Mucosa of stomach (tissue), 1 donor: ENCODE results near the gene CCDC85A.

Experiments
- H3K27me3 ChIP-seq: one replicate; pipeline ENCODE4 v1.7.0; 2013; ENCODE audit warnings: mild to moderate bottlenecking, low read length; ENCODE audit not compliant: control insufficient read depth, insufficient read depth
- H3K36me3 ChIP-seq: one replicate; pipeline ENCODE4 v1.7.0; 2013; ENCODE audit warnings: low read length; ENCODE audit not compliant: control insufficient read depth, insufficient read depth
- H3K4me1 ChIP-seq: one replicate; pipeline ENCODE4 v1.7.0; 2013; ENCODE audit warnings: mild to moderate bottlenecking, low read length; ENCODE audit not compliant: control insufficient read depth, insufficient read depth
- H3K4me3 ChIP-seq: one replicate; pipeline ENCODE4 v1.7.0; 2013; ENCODE audit warnings: low read length
- H3K9ac ChIP-seq: one replicate; pipeline ENCODE4 v1.7.0; 2013; ENCODE audit warnings: mild to moderate bottlenecking, low read length, moderate library complexity
- H3K9me3 ChIP-seq: one replicate; pipeline ENCODE4 v1.7.0; 2013; ENCODE audit warnings: mild to moderate bottlenecking, low read length, moderate library complexity; ENCODE audit not compliant: control insufficient read depth
- donor health status: Pancreatic carcinoma.

The CCDC85A gene

GRCh38 chr2:56318147-56318546 is 134.4 kb downstream of the CCDC85A start:
- H3K36me3 ChIP-seq: no peaks in the 10 kb centered on the region
- H3K4me1 ChIP-seq: no peaks in the 10 kb centered on the region
- H3K9me3 ChIP-seq: no peaks in the 10 kb centered on the region
- H3K9ac ChIP-seq: no peak overlapping the region
- H3K4me3 ChIP-seq: no peak overlapping the region
- no peaks in the 10 kb centered on the region for H3K27me3 ChIP-seq

- Histone ChIP-seq H3K36me3 (no peaks in the 10 kb centered on the region), H3K27me3 (no peaks in the 10 kb centered on the region), H3K4me3 (no peak overlapping the region), H3K9me3 (no peaks in the 10 kb centered on the region), H3K9ac (no peak overlapping the region), H3K4me1 (no peaks in the 10 kb centered on the region)
Observed at GRCh38 chr2:56325661-56326345, 142.0 kb downstream of the CCDC85A start.

- H3K9ac ChIP-seq: no peak overlapping the region
- H3K27me3 ChIP-seq: no peaks in the 10 kb centered on the region
- no peaks in the 10 kb centered on the region for H3K4me1 ChIP-seq
- H3K4me3 ChIP-seq: no peak overlapping the region
- H3K9me3 ChIP-seq: no peaks in the 10 kb centered on the region
- H3K36me3 ChIP-seq: no peaks in the 10 kb centered on the region
Observed at GRCh38 chr2:56326346-56326741, 142.6 kb downstream of the CCDC85A start.

- no peaks in the 10 kb centered on the region for H3K27me3 ChIP-seq
- H3K4me1 ChIP-seq: no peaks in the 10 kb centered on the region
- no peaks in the 10 kb centered on the region for H3K36me3 ChIP-seq
- H3K4me3 ChIP-seq: no peak overlapping the region
- no peak overlapping the region for H3K9ac ChIP-seq
- H3K9me3 ChIP-seq: no peaks in the 10 kb centered on the region
Observed at GRCh38 chr2:56331810-56332209, 148.0 kb downstream of the CCDC85A start.

GRCh38 chr2:56333812-56334485 is 150.2 kb downstream of the CCDC85A start:
- Histone ChIP-seq H3K9me3 (no peaks in the 10 kb centered on the region), H3K36me3 (no peaks in the 10 kb centered on the region), H3K4me3 (no peak overlapping the region), H3K27me3 (no peaks in the 10 kb centered on the region), H3K9ac (no peak overlapping the region), H3K4me1 (no peaks in the 10 kb centered on the region)

- H3K9me3 ChIP-seq: no peaks in the 10 kb centered on the region
Observed at GRCh38 chr2:56334622-56335021, 150.8 kb downstream of the CCDC85A start.

GRCh38 chr2:56335101-56335500 is 151.3 kb downstream of the CCDC85A start:
- Histone ChIP-seq H3K9me3 (no peaks in the 10 kb centered on the region), H3K27me3 (no peaks in the 10 kb centered on the region), H3K4me1 (no peaks in the 10 kb centered on the region), H3K4me3 (no peak overlapping the region), H3K9ac (no peak overlapping the region), H3K36me3 (no peaks in the 10 kb centered on the region)

More at GRCh38 chr2:56334622-56335021, 150.8 kb downstream of the CCDC85A start:
- H3K27me3 ChIP-seq: no peaks in the 10 kb centered on the region
- H3K9ac ChIP-seq: no peak overlapping the region
- H3K4me3 ChIP-seq: no peak overlapping the region
- H3K36me3 ChIP-seq: no peaks in the 10 kb centered on the region
- no peaks in the 10 kb centered on the region for H3K4me1 ChIP-seq

GRCh38 chr2:56337342-56337741 is 153.6 kb downstream of the CCDC85A start:
- Histone ChIP-seq H3K36me3 (no peaks in the 10 kb centered on the region), H3K4me3 (no peak overlapping the region), H3K27me3 (no peaks in the 10 kb centered on the region), H3K4me1 (no peaks in the 10 kb centered on the region), H3K9ac (no peak overlapping the region), H3K9me3 (no peaks in the 10 kb centered on the region)

GRCh38 chr2:56338232-56338631 is 154.4 kb downstream of the CCDC85A start:
- Histone ChIP-seq H3K9ac (no peak overlapping the region), H3K9me3 (no peaks in the 10 kb centered on the region), H3K4me1 (no peaks in the 10 kb centered on the region), H3K36me3 (no peaks in the 10 kb centered on the region), H3K27me3 (no peaks in the 10 kb centered on the region), H3K4me3 (no peak overlapping the region)

- Histone ChIP-seq H3K9me3 (no peaks in the 10 kb centered on the region), H3K27me3 (no peaks in the 10 kb centered on the region), H3K36me3 (no peaks in the 10 kb centered on the region), H3K4me3 (no peak overlapping the region), H3K9ac (no peak overlapping the region), H3K4me1 (no peaks in the 10 kb centered on the region)
Observed at GRCh38 chr2:56344771-56345170, 161.0 kb downstream of the CCDC85A start.

- Histone ChIP-seq H3K9me3 (no peaks in the 10 kb centered on the region), H3K36me3 (no peaks in the 10 kb centered on the region), H3K9ac (no peak overlapping the region), H3K4me1 (no peaks in the 10 kb centered on the region), H3K27me3 (no peaks in the 10 kb centered on the region), H3K4me3 (no peak overlapping the region)
Observed at GRCh38 chr2:56347881-56348280, 164.1 kb downstream of the CCDC85A start.

GRCh38 chr2:56348392-56349210 is 164.8 kb downstream of the CCDC85A start:
- Histone ChIP-seq H3K9ac (no peak overlapping the region), H3K4me3 (no peak overlapping the region), H3K9me3 (no peaks in the 10 kb centered on the region), H3K4me1 (no peaks in the 10 kb centered on the region), H3K36me3 (no peaks in the 10 kb centered on the region), H3K27me3 (no peaks in the 10 kb centered on the region)
